GM19372 (cell line): ENCODE measurements around the gene CYB5R4.

ENCODE experiments used
- ATAC-seq: cut with Tn5 transposase; IDR thresholded peaks from one replicate; pipeline ENCODE4 v1.9.1; 2021; ENCODE audit warnings: mild to moderate bottlenecking, low read depth, moderate library complexity; ENCODE audit not compliant: unreplicated experiment

CYB5R4 gene

DNA sequence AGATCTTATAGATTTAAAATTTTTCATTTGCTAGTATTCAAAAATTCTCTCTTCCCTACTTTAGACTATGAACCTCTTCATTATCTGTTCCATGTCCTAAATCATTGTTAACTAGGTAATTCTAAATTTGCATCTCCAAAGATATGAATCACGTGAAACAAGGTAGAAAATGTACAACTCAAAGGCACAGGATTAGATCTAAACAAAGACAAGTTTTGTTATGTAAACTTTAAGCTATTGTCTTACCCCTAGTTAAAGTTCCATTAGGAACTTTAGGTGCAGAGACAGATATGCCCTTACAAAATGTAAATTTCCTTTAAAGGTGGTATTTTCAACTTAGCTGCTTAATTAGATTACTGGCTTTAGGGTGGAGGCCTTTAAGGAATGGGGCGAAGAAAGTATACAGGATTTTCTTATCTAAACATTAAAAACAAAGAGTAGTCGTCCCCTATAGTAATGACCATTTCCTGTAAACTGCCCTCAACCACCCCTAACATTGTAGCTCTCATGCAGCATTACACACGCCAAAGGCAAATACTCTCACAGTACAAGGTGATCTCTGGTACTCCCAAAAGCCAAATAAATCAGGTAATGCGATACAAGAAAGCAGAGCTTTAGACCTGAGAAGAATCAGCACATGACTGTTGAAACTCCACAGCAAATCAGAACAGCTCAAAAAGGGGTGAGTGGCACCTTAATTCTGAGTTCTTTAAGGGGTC, 116.7 kb downstream of the CYB5R4 start:
- no peak for ATAC-seq

DNA sequence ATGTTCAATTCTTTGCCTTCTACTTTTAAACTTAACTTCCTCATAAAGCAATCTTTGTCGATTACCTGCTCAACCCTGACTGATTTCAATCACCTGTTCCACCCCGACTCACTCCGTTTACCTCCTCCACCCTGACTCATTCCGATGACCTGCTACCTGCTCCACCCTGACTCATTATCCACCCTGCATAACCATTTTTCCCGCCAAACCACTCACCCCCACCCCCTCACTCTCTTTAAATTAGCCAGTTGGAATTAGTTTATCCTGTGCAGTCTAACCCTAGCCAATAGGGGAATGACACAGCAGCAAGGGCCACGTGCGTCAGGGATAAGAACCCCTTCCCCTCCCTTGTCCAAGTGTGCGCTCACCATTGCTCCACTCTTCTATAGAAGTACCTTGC, 117.4 kb downstream of the CYB5R4 start:
- no peak for ATAC-seq

DNA sequence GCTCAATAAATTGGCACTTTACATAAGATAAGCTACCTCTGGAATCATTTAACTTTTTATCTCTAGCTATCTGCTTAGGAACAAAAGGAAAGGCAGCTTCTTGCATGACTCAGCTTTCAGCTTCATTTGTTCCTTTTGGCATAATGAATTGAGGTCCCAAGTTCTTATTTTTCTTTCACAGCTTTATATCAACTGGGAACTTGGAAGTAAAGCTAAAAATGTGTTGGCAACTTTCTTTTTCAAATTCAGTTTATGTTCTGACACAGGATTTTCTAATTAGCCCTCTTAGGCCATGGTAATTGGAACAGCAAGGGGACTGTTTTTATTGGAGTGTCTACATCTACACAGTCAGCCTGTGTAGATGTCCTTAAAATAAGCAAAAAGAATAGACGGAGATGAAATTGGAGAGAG, 118.8 kb downstream of the CYB5R4 start:
- no peak for ATAC-seq

DNA sequence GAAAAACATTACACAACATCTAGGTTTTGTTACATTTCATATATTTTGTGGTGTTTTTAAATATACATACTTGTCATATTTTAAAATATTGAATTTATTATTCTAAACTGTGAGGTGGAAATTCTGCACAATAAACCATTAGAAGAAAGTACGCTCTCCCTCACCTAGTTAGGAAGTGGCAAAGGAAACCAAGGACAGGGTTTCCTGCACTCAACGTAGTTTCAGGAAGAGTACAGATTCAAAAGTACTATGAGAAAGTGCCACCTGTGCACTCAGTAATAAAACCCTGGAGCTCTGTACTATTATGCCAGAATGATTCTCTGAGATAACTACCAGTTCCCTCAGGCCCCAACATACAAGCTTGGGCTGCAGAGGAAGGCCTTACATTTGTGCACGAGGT, 119.5 kb downstream of the CYB5R4 start:
- ATAC-seq = no peak

DNA sequence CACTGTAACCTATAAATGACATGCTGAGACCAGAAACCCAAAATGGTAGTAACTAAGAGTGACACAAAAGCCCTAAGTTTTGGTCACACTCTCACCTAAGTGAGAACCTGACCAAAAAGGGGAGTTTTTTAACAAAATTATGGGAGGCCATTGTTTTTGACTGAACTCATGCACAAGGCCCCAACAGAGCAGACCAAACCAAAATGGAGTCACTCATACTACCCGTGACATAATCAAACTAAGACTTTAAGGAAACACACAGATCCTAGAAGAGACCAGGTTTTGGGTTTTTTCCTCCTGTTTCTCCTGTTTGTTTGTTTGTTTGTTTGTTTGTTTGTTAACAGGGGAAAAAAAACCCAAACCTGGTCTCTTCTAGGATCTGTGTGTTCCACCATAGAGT, 124.9 kb downstream of the CYB5R4 start:
- ATAC-seq = no peak

DNA sequence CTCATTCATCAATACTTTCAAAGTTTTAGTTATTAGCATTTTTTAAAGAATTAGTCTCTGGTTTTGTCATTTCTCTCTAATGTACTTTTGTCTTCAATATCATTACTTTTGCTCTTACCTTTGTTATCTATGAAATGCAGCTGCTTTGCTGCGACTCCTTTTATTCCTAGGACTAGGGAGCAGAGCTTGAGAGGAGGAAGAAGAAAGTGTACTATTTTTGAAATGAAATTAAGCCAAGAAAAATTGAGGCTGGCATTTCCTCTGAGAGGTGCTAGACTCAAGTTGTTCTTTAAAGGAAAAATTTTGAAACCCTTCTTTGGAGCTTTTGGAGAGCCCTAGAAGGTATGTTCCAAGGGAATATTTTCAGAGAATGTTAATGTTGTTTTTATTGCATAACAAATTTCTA, 125.8 kb downstream of the CYB5R4 start:
- no peak for ATAC-seq

DNA sequence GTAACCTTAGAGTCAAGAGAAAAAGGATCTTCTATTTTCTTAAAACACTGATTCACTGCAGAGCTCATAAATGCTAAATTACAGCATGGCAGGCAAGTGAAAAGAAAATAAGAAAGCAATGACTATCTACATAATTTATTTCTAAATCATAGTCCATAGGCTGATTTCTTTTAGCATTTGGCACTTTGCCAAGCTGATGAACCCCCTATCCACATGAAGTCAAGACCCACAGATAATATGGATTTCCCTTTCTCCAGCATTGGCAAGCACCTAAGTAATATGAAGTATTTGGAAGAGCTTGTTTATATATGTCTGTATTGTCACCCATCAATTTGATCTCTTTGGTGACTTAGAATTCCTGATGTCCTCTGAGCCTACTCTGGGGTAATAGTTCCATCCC, 126.2 kb downstream of the CYB5R4 start:
- ATAC-seq = no peak

DNA sequence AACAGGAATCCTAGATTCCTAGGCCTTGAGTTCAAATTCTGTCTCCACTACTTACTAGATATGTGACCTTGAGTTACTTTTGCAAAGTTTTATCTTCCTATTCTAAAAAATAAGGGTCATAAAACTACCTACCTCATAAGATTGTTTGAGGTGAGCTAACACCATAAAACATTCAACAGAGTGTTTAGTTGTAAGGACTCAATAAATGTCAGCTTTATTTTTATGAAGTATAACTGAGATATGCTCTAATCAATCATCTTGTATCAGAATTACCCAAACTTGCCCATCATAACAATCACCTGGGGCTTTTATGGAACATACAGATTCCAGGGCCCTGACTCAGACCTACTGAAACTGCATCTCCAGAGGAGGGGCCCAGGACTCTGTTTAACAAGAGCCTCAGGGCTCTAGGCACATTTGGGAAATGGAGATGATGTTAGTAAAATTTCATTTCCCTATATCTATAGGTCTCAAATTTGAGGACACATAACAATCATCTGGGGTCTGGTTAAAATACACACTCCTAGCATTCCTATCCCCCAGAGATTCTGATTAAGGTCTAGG, 138.6 kb downstream of the CYB5R4 start:
- no peak for ATAC-seq

DNA sequence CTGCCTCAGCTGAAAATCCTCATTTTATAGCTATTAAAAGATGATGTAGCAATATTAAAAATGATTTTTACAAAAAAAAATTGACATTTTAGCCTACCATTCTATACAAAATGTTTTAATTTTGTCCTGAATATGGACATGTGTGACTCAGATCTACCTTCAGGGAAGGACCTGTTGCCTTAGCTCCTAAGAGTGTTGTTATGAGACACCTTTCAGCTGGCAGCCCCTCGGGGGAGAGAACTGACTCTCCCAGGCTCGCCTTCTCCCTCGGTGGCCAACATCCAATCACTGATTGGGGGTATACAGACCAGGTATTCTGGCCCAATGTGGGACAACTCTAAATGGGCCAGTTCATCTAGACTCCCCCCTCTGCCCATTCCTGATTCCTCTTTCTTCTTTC, 141.6 kb downstream of the CYB5R4 start:
- ATAC-seq = no peak

DNA sequence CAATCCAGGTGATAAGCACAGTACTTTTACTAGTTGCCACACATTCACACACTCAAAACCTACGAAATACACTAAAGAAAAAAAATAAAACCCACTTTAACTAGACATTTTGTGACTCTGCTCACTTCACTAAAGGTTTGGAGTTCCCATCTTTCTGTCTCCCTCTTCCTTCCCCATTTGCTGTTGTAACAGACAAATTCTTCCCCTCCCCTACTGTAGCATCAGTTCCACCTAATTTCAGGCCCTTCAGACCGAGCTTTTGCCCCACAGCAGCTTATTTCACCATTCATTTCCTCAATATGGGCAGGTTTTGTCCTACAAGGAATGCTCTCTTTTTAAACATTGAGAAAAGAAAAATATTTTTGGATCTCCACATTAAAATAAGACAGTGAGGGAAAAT, 142.7 kb downstream of the CYB5R4 start:
- no peak for ATAC-seq

DNA sequence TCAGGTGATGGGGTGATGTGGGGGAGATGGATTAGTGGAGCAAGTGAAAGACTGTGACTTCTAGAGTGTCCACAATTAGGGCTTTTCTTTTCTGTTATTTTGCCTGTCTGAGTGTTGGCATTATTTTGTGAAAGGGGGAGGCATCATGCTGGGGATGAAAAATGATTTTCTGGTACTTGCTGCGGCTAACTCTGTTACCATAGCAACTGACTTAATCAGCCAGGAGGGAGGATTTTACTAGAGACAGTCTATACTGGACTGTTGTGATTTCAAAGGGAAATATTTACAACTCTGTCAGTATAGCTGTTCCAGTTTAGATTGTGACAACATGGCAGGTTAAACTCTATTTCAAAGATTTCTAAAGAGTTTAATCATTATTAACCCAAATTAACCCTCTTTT, 143.6 kb downstream of the CYB5R4 start:
- no peak for ATAC-seq

DNA sequence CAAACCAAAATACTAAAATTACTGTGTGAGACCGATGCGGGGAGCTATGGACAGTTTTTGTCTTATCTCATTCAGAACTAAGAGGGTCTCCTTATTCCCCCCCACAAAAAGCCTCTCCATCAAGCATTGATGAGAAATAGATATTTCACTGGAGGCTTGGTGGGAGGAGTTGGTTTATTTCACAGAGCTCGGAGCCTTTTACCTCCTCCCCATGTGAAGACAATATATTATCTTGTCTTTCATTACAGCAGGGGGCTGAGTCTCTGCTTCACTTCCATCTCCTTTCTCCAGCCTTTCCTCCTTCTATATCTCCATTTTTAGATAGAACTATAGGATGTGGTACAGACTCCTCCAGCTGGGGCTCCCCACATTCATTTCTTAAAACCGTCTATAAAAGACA, 144.2 kb downstream of the CYB5R4 start:
- ATAC-seq = no peak

DNA sequence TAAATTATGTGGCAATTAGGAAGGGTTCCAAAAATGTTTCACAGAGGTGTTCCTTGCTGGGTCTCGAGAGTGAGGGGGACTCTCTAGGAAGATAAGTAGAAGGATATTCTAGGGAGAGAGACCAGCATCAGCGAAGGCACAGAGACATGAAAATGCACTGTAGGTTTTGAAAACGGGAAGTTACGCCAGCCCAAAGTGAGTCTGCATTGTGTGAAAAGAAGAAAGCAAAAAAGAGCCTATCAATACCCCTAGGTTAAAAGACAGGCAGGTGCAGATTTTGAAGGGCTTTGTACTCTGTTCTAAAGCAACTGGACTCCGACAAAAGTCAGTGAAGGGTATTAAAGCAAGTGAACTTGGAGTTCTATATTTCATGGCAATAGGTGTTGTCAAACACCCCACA, 148.4 kb downstream of the CYB5R4 start:
- no peak for ATAC-seq

DNA sequence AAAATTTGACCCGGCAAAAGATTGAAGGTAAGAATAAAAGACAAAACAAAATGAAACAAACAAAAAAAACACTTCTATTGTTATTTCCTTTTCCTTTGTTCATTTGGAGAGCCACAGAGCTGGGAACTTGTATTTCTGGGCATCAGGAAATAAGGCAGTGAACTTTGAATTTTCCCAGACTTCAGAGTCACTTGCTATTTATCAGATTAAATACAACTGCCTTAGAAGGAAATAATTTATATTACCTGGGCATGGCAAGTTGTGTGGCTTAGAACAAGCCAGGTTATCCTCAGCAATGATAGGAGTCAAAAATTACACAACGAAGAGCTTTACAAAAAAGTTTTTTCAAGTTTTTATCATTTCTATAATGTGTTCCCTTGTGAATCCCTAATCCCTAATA, 153.9 kb downstream of the CYB5R4 start:
- no peak for ATAC-seq

DNA sequence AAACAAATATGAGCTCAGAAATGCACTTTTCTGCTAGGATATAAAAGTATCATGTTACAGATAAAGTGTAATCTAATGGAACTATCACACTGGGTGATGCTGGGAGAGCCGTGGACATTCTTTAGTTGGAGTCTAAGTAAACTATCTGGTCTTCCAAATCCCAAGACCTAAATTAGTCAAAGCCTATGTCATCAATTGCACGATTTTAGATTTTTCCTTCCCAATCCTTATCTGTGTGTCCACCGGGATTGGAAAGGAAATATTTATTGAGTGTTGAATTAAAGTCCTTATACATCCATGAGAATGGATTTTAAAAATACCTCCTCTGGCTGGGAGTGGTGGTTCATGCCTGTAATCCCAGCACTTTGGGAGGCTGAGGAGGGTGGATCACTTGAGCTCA, 154.4 kb downstream of the CYB5R4 start:
- ATAC-seq = no peak

DNA sequence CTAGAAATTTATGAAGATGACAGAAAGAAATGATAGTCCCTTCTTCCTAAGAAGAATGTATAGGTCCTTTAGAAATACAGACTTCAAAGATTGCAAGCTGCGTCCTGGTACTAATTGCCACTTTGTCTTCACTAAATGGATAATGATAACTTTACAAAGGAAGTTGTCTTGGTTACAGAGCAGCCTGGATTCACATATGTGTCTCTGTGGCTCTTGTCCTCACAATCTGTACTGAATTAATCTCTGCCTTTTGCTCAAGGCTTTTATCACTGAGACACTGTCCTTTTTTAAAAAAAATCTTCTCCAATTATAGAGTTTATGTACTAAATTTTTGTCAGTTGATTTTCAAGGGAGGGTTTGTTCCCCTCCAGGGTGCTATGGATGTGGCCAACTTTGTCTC, 156.5 kb downstream of the CYB5R4 start:
- no peak for ATAC-seq
